Measurements from ENCODE around the gene OLAH.

The OLAH gene

GRCh38 chr10:15118615-15119014, 74.9 kb downstream of the OLAH start:
- Histone ChIP-seq H3K27ac (ENCODE audit: low read length) (no peak overlapping the region), H3K36me3 (replicated peaks; ENCODE audit: low read depth, low read length) (no peaks in the 10 kb centered on the region), H3K4me2 (ENCODE audit: low read length) (no peak overlapping the region), H3K9ac (ENCODE audit: low read length) (no peak overlapping the region), H3K4me1 (ENCODE audit: low read length) (peaks cover 9% of the 10 kb centered on the region; the same call in 1 of the 2 replicates), H3K9me3 (ENCODE audit: insufficient read depth, low read length) (no peaks in the 10 kb centered on the region), H4K20me1 (ENCODE audit: insufficient read depth, low read length) (no peaks in the 10 kb centered on the region), H3K79me2 (ENCODE audit: low read length) (no peaks in the 10 kb centered on the region), H2AFZ (ENCODE audit: low read depth, low read length) (no peak overlapping the region), H3K27me3 (ENCODE audit: low read depth, low read length) (no peaks in the 10 kb centered on the region), H3K4me3 (ENCODE audit: low read length) (no peak overlapping the region)
- no peak for TF ChIP-seq EZH2phosphoT487 (IDR thresholded peaks at IDR 0.05; ENCODE audit: low read depth)
- TF ChIP-seq CTCF (IDR thresholded peaks at IDR 0.05; ENCODE audit: low read depth, low read length): no peak

DNA sequence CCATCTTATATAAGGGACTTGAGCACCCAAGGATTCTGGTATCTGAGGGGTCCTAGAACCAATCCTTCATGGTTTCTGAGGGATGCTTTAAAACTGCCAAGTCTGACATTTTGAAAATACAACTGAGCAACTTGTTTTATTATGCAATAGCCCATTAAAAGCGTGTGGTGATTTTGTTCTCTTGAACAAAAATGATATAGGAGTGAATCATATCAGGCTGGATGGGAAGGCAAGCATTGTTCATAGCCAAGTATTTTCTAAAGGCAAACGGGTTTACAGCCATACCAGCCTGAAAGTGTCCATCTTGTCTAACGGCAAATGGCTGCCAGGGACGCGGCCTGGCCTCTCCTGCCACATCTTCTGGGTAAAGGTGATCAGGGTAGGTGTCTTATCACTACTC, 76.8 kb downstream of the OLAH start:
- no peaks in the 10 kb centered on the region for H3K27me3 ChIP-seq (ENCODE audit: low read depth, low read length)
- no peak overlapping the region for H3K9ac ChIP-seq (ENCODE audit: low read length)
- H3K4me1 ChIP-seq (ENCODE audit: low read length): peaks cover 9% of the 10 kb centered on the region; the same call in 1 of the 2 replicates
- no peak overlapping the region for H3K27ac ChIP-seq (ENCODE audit: low read length)
- H3K79me2 ChIP-seq (ENCODE audit: low read length): no peaks in the 10 kb centered on the region
- no peak overlapping the region for H3K4me2 ChIP-seq (ENCODE audit: low read length)
- H4K20me1 ChIP-seq (ENCODE audit: insufficient read depth, low read length): no peaks in the 10 kb centered on the region
- H3K4me3 ChIP-seq (ENCODE audit: low read length): no peak overlapping the region
- H3K9me3 ChIP-seq (ENCODE audit: insufficient read depth, low read length): no peaks in the 10 kb centered on the region
- no peak for TF ChIP-seq EZH2phosphoT487 (IDR thresholded peaks at IDR 0.05; ENCODE audit: low read depth)
- TF ChIP-seq CTCF (IDR thresholded peaks at IDR 0.05; ENCODE audit: low read depth, low read length): no peak
- H2AFZ ChIP-seq (ENCODE audit: low read depth, low read length): no peak overlapping the region
- H3K36me3 ChIP-seq (replicated peaks; ENCODE audit: low read depth, low read length): no peaks in the 10 kb centered on the region

- H3K79me2 ChIP-seq (ENCODE audit: low read length): no peaks in the 10 kb centered on the region
- H3K4me1 ChIP-seq (ENCODE audit: low read length): peaks cover 9% of the 10 kb centered on the region; the same call in 1 of the 2 replicates
- H3K9ac ChIP-seq (ENCODE audit: low read length): no peak overlapping the region
- no peaks in the 10 kb centered on the region for H3K9me3 ChIP-seq (ENCODE audit: insufficient read depth, low read length)
- H3K27me3 ChIP-seq (ENCODE audit: low read depth, low read length): no peaks in the 10 kb centered on the region
- H3K4me2 ChIP-seq (ENCODE audit: low read length): no peak overlapping the region
- H4K20me1 ChIP-seq (ENCODE audit: insufficient read depth, low read length): no peaks in the 10 kb centered on the region
- TF ChIP-seq CTCF (IDR thresholded peaks at IDR 0.05; ENCODE audit: low read depth, low read length) (no peak), EZH2phosphoT487 (IDR thresholded peaks at IDR 0.05; ENCODE audit: low read depth) (no peak)
- H3K4me3 ChIP-seq (ENCODE audit: low read length): no peak overlapping the region
- H3K36me3 ChIP-seq (replicated peaks; ENCODE audit: low read depth, low read length): no peaks in the 10 kb centered on the region
- no peak overlapping the region for H3K27ac ChIP-seq (ENCODE audit: low read length)
- no peak overlapping the region for H2AFZ ChIP-seq (ENCODE audit: low read depth, low read length)
Measured at GRCh38 chr10:15121707-15122106, 78.0 kb downstream of the OLAH start.

DNA sequence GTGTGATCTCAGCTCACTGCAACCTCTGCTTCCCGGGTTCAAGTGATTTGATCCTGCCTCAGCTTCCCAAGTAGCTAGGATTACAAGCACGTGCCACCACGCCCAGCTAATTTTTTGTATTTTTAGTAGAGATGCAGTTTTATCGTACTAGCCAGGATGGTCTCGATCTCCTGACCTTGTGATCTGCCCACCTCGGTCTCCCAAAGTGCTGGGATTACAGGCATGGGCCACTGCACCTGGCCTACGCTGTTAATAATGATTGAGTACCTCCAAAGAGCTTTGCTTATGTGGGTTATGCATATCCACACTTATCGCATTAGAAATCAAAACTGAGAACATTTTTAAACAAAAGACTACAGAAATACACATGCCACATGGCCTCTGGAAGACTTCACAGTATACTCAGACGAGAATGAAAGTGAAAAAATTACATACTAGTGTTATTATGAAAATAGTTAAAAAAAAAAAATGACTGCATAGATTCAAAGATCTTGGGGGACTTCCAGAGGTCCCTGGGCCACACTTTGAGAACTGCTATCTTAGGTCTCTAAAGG, 78.8 kb downstream of the OLAH start:
- no peaks in the 10 kb centered on the region for H3K79me2 ChIP-seq (ENCODE audit: low read length)
- no peaks in the 10 kb centered on the region for H4K20me1 ChIP-seq (ENCODE audit: insufficient read depth, low read length)
- no peak overlapping the region for H3K9ac ChIP-seq (ENCODE audit: low read length)
- no peak for TF ChIP-seq CTCF (IDR thresholded peaks at IDR 0.05; ENCODE audit: low read depth, low read length)
- TF ChIP-seq EZH2phosphoT487 (IDR thresholded peaks at IDR 0.05; ENCODE audit: low read depth): no peak
- H3K27ac ChIP-seq (ENCODE audit: low read length): peak overlapping the region; percentile 28; the same call in 1 of the 2 replicates
- H3K4me3 ChIP-seq (ENCODE audit: low read length): no peak overlapping the region
- no peaks in the 10 kb centered on the region for H3K9me3 ChIP-seq (ENCODE audit: insufficient read depth, low read length)
- peak overlapping the region; percentile 32; the same call in 1 of the 2 replicates for H3K4me2 ChIP-seq (ENCODE audit: low read length)
- no peaks in the 10 kb centered on the region for H3K36me3 ChIP-seq (replicated peaks; ENCODE audit: low read depth, low read length)
- no peaks in the 10 kb centered on the region for H3K27me3 ChIP-seq (ENCODE audit: low read depth, low read length)
- H3K4me1 ChIP-seq (ENCODE audit: low read length): peaks cover 9% of the 10 kb centered on the region; the same call in 1 of the 2 replicates
- H2AFZ ChIP-seq (ENCODE audit: low read depth, low read length): no peak overlapping the region
